H9 (cell line): ENCODE data around the gene SPPL3. TPM values are rescaled to one million over a fixed set of nuclear protein-coding genes. Genes with fewer than 3 reads are reported as not detected.

ENCODE experiments used
- DNase-seq: peaks from one replicate; pipeline ENCODE4 v3.0.0-alpha.2; 2017
- H2AFZ ChIP-seq: one replicate; pipeline ENCODE4 v1.6.1; 2013; ENCODE audit warnings: mild to moderate bottlenecking, low read length, control low read depth, moderate library complexity
- H2AK5ac ChIP-seq: 2 replicates; pipeline ENCODE4 v1.6.1; 2013; ENCODE audit warnings: low read length, control low read depth, mixed read lengths; ENCODE audit not compliant: insufficient read length
- H2BK120ac ChIP-seq: one replicate; pipeline ENCODE4 v1.6.1; 2013; ENCODE audit warnings: low read depth, mild to moderate bottlenecking, low read length, control low read depth, inconsistent platforms; ENCODE audit not compliant: poor library complexity, severe bottlenecking
- H2BK12ac ChIP-seq: 2 replicates; pipeline ENCODE4 v1.6.1; 2013; ENCODE audit warnings: low read length, control low read depth, mixed read lengths, low read depth; ENCODE audit not compliant: insufficient read length
- H2BK15ac ChIP-seq: 2 replicates; pipeline ENCODE4 v1.6.1; 2013; ENCODE audit warnings: low read depth, low read length, control low read depth
- H2BK20ac ChIP-seq: one replicate; pipeline ENCODE4 v1.6.1; 2013; ENCODE audit warnings: low read depth, mild to moderate bottlenecking, low read length, control low read depth, inconsistent platforms; ENCODE audit not compliant: poor library complexity, severe bottlenecking
- H2BK5ac ChIP-seq: 2 replicates; pipeline ENCODE4 v1.6.1; 2013; ENCODE audit warnings: low read length, control low read depth, mixed read lengths; ENCODE audit not compliant: insufficient read length
- H3K14ac ChIP-seq: 2 replicates; pipeline ENCODE4 v1.6.1; 2013; ENCODE audit warnings: low read length, control low read depth; ENCODE audit not compliant: insufficient read depth
- H3K18ac ChIP-seq: 2 replicates; pipeline ENCODE4 v1.6.1; 2013; ENCODE audit warnings: low read depth, mild to moderate bottlenecking, mixed read lengths, low read length, control low read depth; ENCODE audit not compliant: insufficient read length
- H3K23ac ChIP-seq: 2 replicates; pipeline ENCODE4 v1.6.1; 2013; ENCODE audit warnings: low read length, control low read depth, mixed read lengths, low read depth; ENCODE audit not compliant: insufficient read length
- H3K23me2 ChIP-seq: 2 replicates; pipeline ENCODE4 v1.6.1; 2013; ENCODE audit warnings: low read depth, mild to moderate bottlenecking, mixed read lengths, low read length, control low read depth; ENCODE audit not compliant: insufficient read length, poor library complexity, severe bottlenecking
- H3K27ac ChIP-seq: 2 replicates; pipeline ENCODE4 v1.5.1; 2013; ENCODE audit warnings: low read length, control low read depth, mixed read lengths, low read depth; ENCODE audit not compliant: insufficient read length
- H3K27me3 ChIP-seq: 2 replicates; pipeline ENCODE4 v1.6.1; 2013; ENCODE audit warnings: low read length, control low read depth, inconsistent platforms; ENCODE audit not compliant: insufficient read depth
- H3K4ac ChIP-seq: 2 replicates; pipeline ENCODE4 v1.6.1; 2013; ENCODE audit warnings: low read depth, mild to moderate bottlenecking, control low read depth, inconsistent platforms, low read length, moderate library complexity
- H3K4me1 ChIP-seq: 2 replicates; pipeline ENCODE4 v1.6.1; 2013; ENCODE audit warnings: low read length, control low read depth, inconsistent platforms; ENCODE audit not compliant: insufficient read depth
- H3K4me2 ChIP-seq: 2 replicates; pipeline ENCODE4 v1.6.1; 2013; ENCODE audit warnings: low read length, control low read depth, mixed read lengths; ENCODE audit not compliant: insufficient read length, insufficient read depth
- H3K56ac ChIP-seq: 2 replicates; pipeline ENCODE4 v1.6.1; 2013; ENCODE audit warnings: low read depth, mild to moderate bottlenecking, mixed read lengths, low read length, control low read depth; ENCODE audit not compliant: insufficient read length
- H3K79me1 ChIP-seq: 2 replicates; pipeline ENCODE4 v1.6.1; 2013; ENCODE audit warnings: low read depth, mild to moderate bottlenecking, moderate library complexity, low read length, control low read depth, inconsistent platforms; ENCODE audit not compliant: insufficient read depth, poor library complexity, severe bottlenecking
- H3K79me2 ChIP-seq: 2 replicates; pipeline ENCODE4 v1.6.1; 2013; ENCODE audit warnings: low read length, control low read depth, inconsistent platforms; ENCODE audit not compliant: insufficient read depth
- H3K9ac ChIP-seq: 2 replicates; pipeline ENCODE4 v1.6.1; 2013; ENCODE audit warnings: low read length, control low read depth, mixed read lengths; ENCODE audit not compliant: insufficient read length; ENCODE audit errors: extremely low read depth
- H3K9me3 ChIP-seq: one replicate; pipeline ENCODE4 v1.6.1; 2013; ENCODE audit warnings: low read depth, low read length, inconsistent platforms; ENCODE audit not compliant: control insufficient read depth
- H3T11ph ChIP-seq: one replicate; pipeline ENCODE4 v1.6.1; 2013; ENCODE audit warnings: mild to moderate bottlenecking, low read length, control low read depth, inconsistent platforms
- H4K20me1 ChIP-seq: one replicate; pipeline ENCODE4 v1.6.1; 2013; ENCODE audit not compliant: control insufficient read depth, insufficient read length, insufficient read depth
- H4K5ac ChIP-seq: 2 replicates; pipeline ENCODE4 v1.6.1; 2013; ENCODE audit warnings: low read depth, mild to moderate bottlenecking, mixed read lengths, low read length, control low read depth; ENCODE audit not compliant: insufficient read length
- H4K8ac ChIP-seq: replicated peaks from 2 replicates; pipeline ENCODE4 v1.6.1; 2013; ENCODE audit warnings: low read length, control low read depth, mixed read lengths, low read depth; ENCODE audit not compliant: insufficient read length
- H4K91ac ChIP-seq: 2 replicates; pipeline ENCODE4 v1.6.1; 2013; ENCODE audit warnings: low read depth, mild to moderate bottlenecking, moderate library complexity, mixed read lengths, low read length, control low read depth; ENCODE audit not compliant: insufficient read length
- H3K27ac Mint-ChIP-seq, 3 experiments: 2 replicates in 2 of 3; 3 replicates in 1 of 3; pipeline ENCODE4 v1.8.0; 2020 to 2021; ENCODE audit warnings: mixed read lengths in 3 of 3, mild to moderate bottlenecking in 1 of 3, moderate library complexity in 1 of 3
- H3K27me3 Mint-ChIP-seq: 2 replicates; pipeline ENCODE4 v1.8.0; 2021; ENCODE audit warnings: low read depth, mild to moderate bottlenecking, moderate library complexity, mixed read lengths
- H3K36me3 Mint-ChIP-seq, 3 experiments: 2 replicates in 2 of 3; 3 replicates in 1 of 3; pipeline ENCODE4 v1.8.0; 2020 to 2021; ENCODE audit warnings: low read depth in 3 of 3, mixed read lengths in 3 of 3; ENCODE audit not compliant: insufficient read depth in 1 of 3
- H3K4me1 Mint-ChIP-seq, 2 experiments: 2 replicates each; pipeline ENCODE4 v1.8.0; 2020; ENCODE audit warnings: mixed read lengths in 2 of 2
- H3K4me3 Mint-ChIP-seq, 2 experiments: 2 replicates in 1 of 2; 3 replicates in 1 of 2; pipeline ENCODE4 v1.8.0; 2020 to 2021; ENCODE audit warnings: mild to moderate bottlenecking in 2 of 2, mixed read lengths in 2 of 2, moderate library complexity in 1 of 2
- H3K9me3 Mint-ChIP-seq, 2 experiments: 2 replicates in 1 of 2; 3 replicates in 1 of 2; pipeline ENCODE4 v1.8.0; 2020; ENCODE audit warnings: mild to moderate bottlenecking in 2 of 2, mixed read lengths in 2 of 2, moderate library complexity in 1 of 2
- WGBS: extraction: QIAGEN DNeasy Blood & Tissue Kit; methylation state at CpG from one replicate; pipeline ENCODE4 v1.1.7; 2013; ENCODE audit warnings: missing lambda C conversion rate, low lambda C conversion rate, mixed read lengths; ENCODE audit not compliant: insufficient read length; ENCODE audit errors: extremely low coverage; 5-methylcytosine and 5-hydroxymethylcytosine counted together
- total RNA-seq: library from RNA; stranded (reverse); gene quantifications from 2 replicates; pipeline ENCODE4 v1.2.1, GENCODE V29; 2021
- TF ChIP-seq, protein P1 (sequence below): fragments of 200-600 bp; sonication (generic); conservative IDR thresholded peaks from 3 replicates; pipeline ENCODE4 v1.8.0; 2021; ENCODE audit warnings: antibody characterized with exemption, mild to moderate bottlenecking

Gene SPPL3
- total RNA-seq, 1 experiment from 2014 or later = 46.3 TPM

- WGBS = no CpG with 5 or more reads among the region's 4 CpGs
Observed at GRCh38 chr12:120835304-120835612, 68.9 kb downstream of the SPPL3 start.

More at GRCh38 chr12:120835304-120835612, 68.9 kb downstream of the SPPL3 start:
- no peaks in the 10 kb centered on the region; the same call in none of the 2 replicates for H3K79me2 ChIP-seq
- no peaks in the 10 kb centered on the region for H4K20me1 ChIP-seq
- H2BK15ac ChIP-seq = no peak overlapping the region
- H3K27ac ChIP-seq = no peak overlapping the region
- Mint-ChIP-seq H3K27ac (no peak overlapping the region), H3K9me3 (no peaks in the 10 kb centered on the region), H3K27me3 (no peaks in the 10 kb centered on the region), H3K4me3 (no peak overlapping the region), H3K36me3 (no peaks in the 10 kb centered on the region; a peak in 1 of 7 replicates), H3K4me1 (peaks cover 14 to 16% of the 10 kb centered on the region in 2 experiments)
- TF ChIP-seq, protein P1, sequence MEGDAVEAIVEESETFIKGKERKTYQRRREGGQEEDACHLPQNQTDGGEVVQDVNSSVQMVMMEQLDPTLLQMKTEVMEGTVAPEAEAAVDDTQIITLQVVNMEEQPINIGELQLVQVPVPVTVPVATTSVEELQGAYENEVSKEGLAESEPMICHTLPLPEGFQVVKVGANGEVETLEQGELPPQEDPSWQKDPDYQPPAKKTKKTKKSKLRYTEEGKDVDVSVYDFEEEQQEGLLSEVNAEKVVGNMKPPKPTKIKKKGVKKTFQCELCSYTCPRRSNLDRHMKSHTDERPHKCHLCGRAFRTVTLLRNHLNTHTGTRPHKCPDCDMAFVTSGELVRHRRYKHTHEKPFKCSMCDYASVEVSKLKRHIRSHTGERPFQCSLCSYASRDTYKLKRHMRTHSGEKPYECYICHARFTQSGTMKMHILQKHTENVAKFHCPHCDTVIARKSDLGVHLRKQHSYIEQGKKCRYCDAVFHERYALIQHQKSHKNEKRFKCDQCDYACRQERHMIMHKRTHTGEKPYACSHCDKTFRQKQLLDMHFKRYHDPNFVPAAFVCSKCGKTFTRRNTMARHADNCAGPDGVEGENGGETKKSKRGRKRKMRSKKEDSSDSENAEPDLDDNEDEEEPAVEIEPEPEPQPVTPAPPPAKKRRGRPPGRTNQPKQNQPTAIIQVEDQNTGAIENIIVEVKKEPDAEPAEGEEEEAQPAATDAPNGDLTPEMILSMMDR = no peak
- H3K23me2 ChIP-seq = no peaks in the 10 kb centered on the region
- no peak overlapping the region for H2BK20ac ChIP-seq
- H3K4me2 ChIP-seq = no peak overlapping the region
- H3K14ac ChIP-seq = no peak overlapping the region
- H2BK5ac ChIP-seq = no peak overlapping the region
- no peak overlapping the region for H2AFZ ChIP-seq
- no peak for DNase-seq
- no peak overlapping the region for H3K56ac ChIP-seq
- H3K27me3 ChIP-seq = no peaks in the 10 kb centered on the region
- H4K5ac ChIP-seq = no peak overlapping the region
- no peak overlapping the region for H3T11ph ChIP-seq
- no peak overlapping the region for H4K8ac ChIP-seq
- H3K9me3 ChIP-seq = no peaks in the 10 kb centered on the region
- no peaks in the 10 kb centered on the region for H3K79me1 ChIP-seq
- no peak overlapping the region for H4K91ac ChIP-seq
- H3K4ac ChIP-seq = no peak overlapping the region
- no peak overlapping the region for H3K9ac ChIP-seq
- H2BK120ac ChIP-seq = no peak overlapping the region
- no peaks in the 10 kb centered on the region for H3K4me1 ChIP-seq
- no peak overlapping the region for H2BK12ac ChIP-seq
- no peak overlapping the region for H3K18ac ChIP-seq
- no peak overlapping the region for H2AK5ac ChIP-seq
- no peak overlapping the region for H3K23ac ChIP-seq
